K562 (cell line): Measurements from ENCODE around the gene CABLES1. TPM values are rescaled to one million over a fixed set of nuclear protein-coding genes. Genes with fewer than 3 reads are reported as not detected.

Source experiments
- ATAC-seq: fragments of 200-7000 bp; cut with Tn5 transposase; 3 replicates; pipeline ENCODE4 v1.9.1; 2020; ENCODE audit warnings: moderate library complexity
- BruUV-seq: library from RNA; stranded (reverse); fragments of 400-500 nt; replicated peaks from 2 replicates; lab custom pipeline; 2021; lab: Mats Ljungman, UMichigan
- CTCF ChIA-PET: fragments of 300-600 bp; formaldehyde crosslinking; extraction: SDS; loops from one replicate; lab custom pipeline; 2021; ENCODE audit warnings: low intra/inter-chr PET ratio; lab: Yijun Ruan, JAX
- POLR2A ChIA-PET: fragments of 300-600, 350-650 bp; sonication (Branson Sonifier 250); formaldehyde crosslinking; extraction: SDS; loops from one replicate; lab custom pipeline; 2021; ENCODE audit warnings: antibody characterized with exemption, inconsistent platforms; lab: Yijun Ruan, JAX
- DNase-seq, 4 experiments: peaks; one replicate each; pipeline versions ENCODE4 v3.0.0 to v3.0.0-alpha.2; 2011 to 2018; ENCODE audit warnings: low spot score in 3 of 4, mixed read lengths in 3 of 4; ENCODE audit errors: extremely low read depth in 1 of 4
- FAIRE-seq: peaks from 2 replicates; lab custom pipeline; 2011; peaks lifted over from hg19 to GRCh38; lab: Jason Lieb, UNC
- H2AFZ ChIP-seq: 2 replicates; pipeline ENCODE4 v1.6.0; 2011; ENCODE audit warnings: low read depth, low read length, control low read depth, inconsistent platforms
- H3K27ac ChIP-seq: fragments of 200-600 bp; 3 replicates; pipeline ENCODE4 v1.8.0; 2011; ENCODE audit warnings: low read depth, mild to moderate bottlenecking, control low read depth, inconsistent platforms, low read length, moderate library complexity, mixed read lengths; ENCODE audit errors: extremely low read depth
- H3K27me3 ChIP-seq, 2 experiments: fragments of 300-600 bp in 1 of 2; 2 replicates in 1 of 2; 3 replicates in 1 of 2; pipeline versions ENCODE4 v1.6.0 to v1.8.0; 2011; ENCODE audit warnings: inconsistent platforms in 2 of 2, low read length in 2 of 2, mild to moderate bottlenecking in 1 of 2, mixed read lengths in 1 of 2, moderate library complexity in 1 of 2; ENCODE audit not compliant: control insufficient read depth in 2 of 2, insufficient read depth in 2 of 2
- H3K36me3 ChIP-seq: fragments of 300-600 bp; 3 replicates; pipeline ENCODE4 v1.8.0; 2011; ENCODE audit warnings: mild to moderate bottlenecking, low read length, inconsistent platforms; ENCODE audit not compliant: control insufficient read depth, insufficient read depth
- H3K4me1 ChIP-seq, 2 experiments: fragments of 200-600 bp in 1 of 2; replicated peaks in 1 of 2; 2 replicates in 1 of 2; 3 replicates in 1 of 2; pipeline versions ENCODE4 v1.5.1 to v1.8.0; 2011; ENCODE audit warnings: inconsistent platforms in 2 of 2, low read length in 2 of 2, mild to moderate bottlenecking in 1 of 2, mixed read lengths in 1 of 2, moderate library complexity in 1 of 2; ENCODE audit not compliant: control insufficient read depth in 2 of 2, insufficient read depth in 2 of 2
- H3K4me2 ChIP-seq: 2 replicates; pipeline ENCODE4 v1.6.1; 2011; ENCODE audit warnings: low read length, control low read depth, inconsistent platforms, mixed read lengths; ENCODE audit not compliant: insufficient read depth
- H3K4me3 ChIP-seq: fragments of 200-600 bp; sonication (generic), shearing (Covaris generic); 2 replicates; pipeline ENCODE4 v1.5.1; 2016; ENCODE audit warnings: control low read depth, inconsistent platforms
- H3K79me2 ChIP-seq: fragments of 200-600 bp; 3 replicates; pipeline ENCODE4 v1.8.0; 2011; ENCODE audit warnings: low read length, inconsistent platforms; ENCODE audit not compliant: control insufficient read depth, insufficient read depth
- H3K9ac ChIP-seq, 2 experiments: 2 replicates each; pipeline versions ENCODE4 v1.6.0 to v1.6.1; 2011; ENCODE audit warnings: low read depth in 2 of 2, low read length in 2 of 2, control low read depth in 1 of 2, inconsistent platforms in 1 of 2, mild to moderate bottlenecking in 1 of 2, mixed read lengths in 1 of 2; ENCODE audit not compliant: insufficient read depth in 1 of 2
- H3K9me1 ChIP-seq: one replicate; pipeline ENCODE4 v1.6.0; 2011; ENCODE audit warnings: inconsistent platforms, mild to moderate bottlenecking, low read length, moderate library complexity; ENCODE audit not compliant: control insufficient read depth, insufficient read depth
- H3K9me3 ChIP-seq: replicated peaks from 2 replicates; pipeline ENCODE4 v1.5.1; 2011; ENCODE audit warnings: low read depth, low read length, inconsistent platforms; ENCODE audit not compliant: control insufficient read depth, insufficient read depth
- H4K20me1 ChIP-seq: replicated peaks from 2 replicates; pipeline ENCODE4 v1.6.1; 2011; ENCODE audit warnings: low read length, inconsistent platforms, mixed read lengths; ENCODE audit not compliant: control insufficient read depth, insufficient read depth
- BHLHE40 ChIP-seq: IDR thresholded peaks from 2 replicates; pipeline ENCODE4 v1.6.1; 2011; ENCODE audit warnings: low read length, improper control_type of control experiment
- CBX8 ChIP-seq: fragments of 200-600 bp; sonication (generic); IDR thresholded peaks from 2 replicates; pipeline ENCODE4 v1.6.1; 2012; ENCODE audit warnings: borderline replicate concordance, mixed run types, low read depth, mild to moderate bottlenecking, moderate library complexity, mixed read lengths, low read length, control low read depth, inconsistent platforms; ENCODE audit not compliant: poor library complexity, severe bottlenecking; ENCODE audit errors: extremely low read depth
- CSDE1 ChIP-seq, 2 experiments: fragments of 450-650 bp; IDR thresholded peaks; 2 replicates each; pipeline ENCODE4 v1.6.1; 2016; ENCODE audit warnings: mild to moderate bottlenecking in 1 of 2
- E2F3 ChIP-seq: fragments of 250-450 bp; sonication (Bioruptor Pico); IDR thresholded peaks from 2 replicates; pipeline ENCODE4 v1.4.0; 2020; ENCODE audit warnings: mild to moderate bottlenecking
- KLF10 ChIP-seq: fragments of 250-450 bp; sonication (Bioruptor Pico); IDR thresholded peaks from 2 replicates; pipeline ENCODE4 v1.6.1; 2021; ENCODE audit warnings: matching md5 sums
- SIN3B ChIP-seq: fragments of 450-650 bp; IDR thresholded peaks from 2 replicates; pipeline ENCODE4 v1.6.1; 2017; ENCODE audit warnings: low read depth, mild to moderate bottlenecking, moderate library complexity
- WGBS: fragments of 100-300 bp; shearing (Covaris generic); methylation state at CpG from one replicate; pipeline ENCODE4 v1.1.6; 2016; ENCODE audit warnings: low coverage, mixed read lengths; ENCODE audit not compliant: insufficient coverage; ENCODE audit errors: missing lambda C conversion rate; 5-methylcytosine and 5-hydroxymethylcytosine counted together
- in situ Hi-C: fragments of 300-500 bp; cut with MboI; formaldehyde crosslinking; loops from 4 replicates; pipeline ENCODE4 v1.15.0; 2018; ENCODE audit warnings: inconsistent platforms, mixed read lengths
- intact Hi-C: fragments of 100-400 bp; cut with micrococcal nuclease; formaldehyde crosslinking; loops from 2 replicates; pipeline ENCODE4 v1.14.2; 2022
- polyA plus RNA-seq, 8 experiments: library from polyadenylated mRNA; depleted of rRNA in 4 of 8; stranded (reverse) in 5 of 8; unstranded in 3 of 8; fragments of >200 nt; fragmentation: Nextera tagmentation in 2 of 8; fragmentation: Illumina TruSeq in 1 of 8; extraction: Ambion mirVana in 2 of 8; extraction: Trizol in 1 of 8; gene quantifications; 2 replicates each; pipeline versions ENCODE4 v1.2.1 to v1.2.3, GENCODE V29; 2011 to 2014; ENCODE audit warnings: inconsistent platforms in 1 of 8, missing spikeins in 1 of 8
- total RNA-seq, 7 experiments: library from RNA; depleted of rRNA in 6 of 7; stranded (reverse); fragments of >200 nt in 6 of 7; fragmentation: Illumina TruSeq in 2 of 7; extraction: Trizol in 2 of 7; gene quantifications; 2 replicates each; pipeline versions ENCODE4 v1.2.1 to v1.2.3, GENCODE V29; 2011 to 2021; ENCODE audit warnings: low replicate concordance in 1 of 7

CABLES1 gene
- total and polyA plus RNA-seq, 9 of the 15 experiments (the other 6 are each of a cell fraction or from before 2014, with no cell fraction given): 0.04 to 0.10 (median 0.06) TPM; not detected in 3

GRCh38 chr18:23114171-23114881, 21.0 kb upstream of the CABLES1 start:
- BruUV-seq: no TSS peak
- H4K20me1 ChIP-seq: no peaks in the 10 kb centered on the region
- WGBS: 2% methylated on average over 10 of the region's 10 CpGs
- POLR2A ChIA-PET: interaction anchor here (0.9 kb wide), 1 partner anchor 11 kb away, joined by 3 read pairs; no protein-coding TSS in a partner anchor
- DNase-seq: peak in 1 of 4 experiments; percentile 6
- no peak for TF ChIP-seq BHLHE40
- no peak for TF ChIP-seq E2F3 (CRISPR knock-in tag)
- TF ChIP-seq KLF10 (CRISPR knock-in tag): no peak
- TF ChIP-seq CSDE1 (IDR thresholded peaks at IDR 0.05): no peak
- TF ChIP-seq CBX8: peak; percentile 50
- TF ChIP-seq SIN3B: no peak
- CTCF ChIA-PET: no interaction called here
- no peaks in the 10 kb centered on the region for H3K36me3 ChIP-seq
- H3K27me3 ChIP-seq: peaks cover 38 to 56% of the 10 kb centered on the region in 2 experiments
- intact Hi-C loops: no loop called here
- no peak overlapping the region for H3K4me3 ChIP-seq
- no peak overlapping the region for H2AFZ ChIP-seq
- H3K9me1 ChIP-seq: no peaks in the 10 kb centered on the region
- no peak overlapping the region for H3K4me2 ChIP-seq
- H3K4me1 ChIP-seq: no peaks in the 10 kb centered on the region
- no peak overlapping the region for H3K27ac ChIP-seq
- H3K9ac ChIP-seq: no peak overlapping the region
- no peaks in the 10 kb centered on the region for H3K9me3 ChIP-seq
- H3K79me2 ChIP-seq: no peaks in the 10 kb centered on the region
- no peak for ATAC-seq
- no peak for FAIRE-seq
- in situ Hi-C loops: no loop called here
